ENCODE results near the gene MZT1.

GRCh38 chr13:72727417-72728289, at the start of gene MZT1, which contains the start of gene BORA:
- TF ChIP-seq POLR2AphosphoS2 (IDR thresholded peaks at IDR 0.05; ENCODE audit: low read depth, low read length) (peak; percentile 34), HCFC1 (IDR thresholded peaks at IDR 0.05; ENCODE audit: low read length) (peak; percentile 37), RFX5 (IDR thresholded peaks at IDR 0.05; ENCODE audit: low read depth, low read length) (peak; percentile 87), POLR2A (IDR thresholded peaks at IDR 0.05; ENCODE audit: low read depth, low read length) (peak; percentile 84), FOS (IDR thresholded peaks at IDR 0.05; ENCODE audit: borderline replicate concordance, extremely low read depth, insufficient read length) (peak; percentile 82), REST (IDR thresholded peaks at IDR 0.05; ENCODE audit: low read depth, low read length) (no peak)

All from GM12878 (cell line).